ENCODE measurements around the gene STK17B. TPM values are rescaled to one million over a fixed set of nuclear protein-coding genes. Genes with fewer than 3 reads are reported as not detected.

Gene STK17B
- total and polyA plus RNA-seq, 2 of the 8 experiments (the other 6 are each of a cell fraction or from before 2014, with no cell fraction given): 1.8 to 10.5 TPM

DNA sequence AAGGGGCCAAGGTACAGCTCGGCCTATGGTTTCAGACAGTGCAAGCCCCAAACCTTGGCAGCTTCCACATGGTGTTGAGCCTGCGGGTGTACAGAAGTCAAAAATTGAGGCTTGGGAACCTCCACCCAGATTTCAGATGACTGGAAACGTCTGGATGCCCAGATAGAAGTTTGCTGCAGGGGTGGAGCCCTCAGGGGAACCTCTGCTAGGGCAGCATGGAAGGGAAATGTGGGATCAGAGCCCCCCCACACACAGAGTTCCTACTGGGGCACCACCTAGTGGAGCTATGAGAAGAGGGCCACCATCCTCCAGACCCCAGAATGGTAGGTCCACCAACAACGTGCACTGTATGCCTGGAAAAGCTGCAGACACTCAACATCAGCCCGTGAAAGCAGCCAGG, 87.8 kb downstream of the STK17B start:
- peaks cover 5 to 18% of the 10 kb centered on the region in 2 experiments for H3K9me3 ChIP-seq (ENCODE audit: insufficient read depth in 2 of 2, low read depth in 1 of 2, low read length in 1 of 2)
- H3K4me1 ChIP-seq (replicated peaks in 1 of 4; ENCODE audit: control insufficient read depth in 3 of 4, insufficient read depth in 4 of 4, low read length in 3 of 4): no peaks in the 10 kb centered on the region; a peak in 1 of 7 replicates
- TF ChIP-seq TCF12 (IDR thresholded peaks at IDR 0.05; ENCODE audit: low read depth, low read length): no peak
- TF ChIP-seq PHF8 (conservative IDR thresholded peaks at IDR 0.05; ENCODE audit: low read depth, low read length): no peak
- TF ChIP-seq KDM4A (IDR thresholded peaks at IDR 0.05; ENCODE audit: low read depth, low read length, severe bottlenecking): no peak
- TF ChIP-seq POLR2A (IDR thresholded peaks at IDR 0.05; ENCODE audit: control extremely low read depth in 1 of 2, low read depth in 2 of 2, low read length in 2 of 2): no peak
- H4K5ac ChIP-seq (ENCODE audit: insufficient read length, low read depth, low read length): no peak overlapping the region
- no peak overlapping the region for H3K9ac ChIP-seq (replicated peaks in 1 of 4; ENCODE audit: extremely low read depth in 1 of 4, low read depth in 3 of 4, low read length in 3 of 4)
- no peak overlapping the region for H3K4ac ChIP-seq (replicated peaks; ENCODE audit: insufficient read length, low read depth, low read length)
- H3K27me3 ChIP-seq (replicated peaks in 1 of 4; ENCODE audit: control insufficient read depth in 3 of 4, extremely low read depth in 1 of 4, insufficient read depth in 3 of 4, low read length in 3 of 4): no peaks in the 10 kb centered on the region
- H3K18ac ChIP-seq (ENCODE audit: extremely low read depth, low read length): no peak overlapping the region
- no peak overlapping the region for H2BK15ac ChIP-seq (ENCODE audit: low read length)
- no peaks in the 10 kb centered on the region for H3K23me2 ChIP-seq (ENCODE audit: low read depth, low read length)
- no peaks in the 10 kb centered on the region for H3K79me1 ChIP-seq (ENCODE audit: low read depth, low read length)
- no peak for FAIRE-seq
- DNase-seq (ENCODE audit: low read depth in 1 of 2, low spot score in 2 of 2): no peak
- H2BK20ac ChIP-seq (ENCODE audit: low read length): no peak overlapping the region
- ChIA-PET POLR2A (ENCODE audit: partially characterized antibody) (no interaction called here), CTCF (ENCODE audit: partially characterized antibody) (interaction anchor here (1.2 kb wide), 2 partner anchors 25 to 193 kb away, joined by 3 to 5 read pairs; no protein-coding TSS in a partner anchor)
- no peak overlapping the region for H3K27ac ChIP-seq (ENCODE audit: low read depth, low read length)
- no peak overlapping the region for H2BK12ac ChIP-seq (ENCODE audit: low read depth, low read length)
- no peaks in the 10 kb centered on the region for H3K79me2 ChIP-seq (ENCODE audit: control insufficient read depth in 1 of 2, insufficient read depth in 2 of 2, low read length in 2 of 2)
- H4K91ac ChIP-seq (replicated peaks; ENCODE audit: insufficient read length, low read length): no peak overlapping the region
- no peak overlapping the region for H3K4me2 ChIP-seq (ENCODE audit: insufficient read depth in 1 of 2, low read depth in 2 of 2, low read length in 2 of 2)
- H2BK5ac ChIP-seq (ENCODE audit: low read depth, low read length): no peak overlapping the region
- 91% methylated on average over 5 of the region's 5 CpGs; no CpG with 5 or more reads in 1 of the 2 experiments for WGBS, 2 experiments (ENCODE audit: extremely low coverage in 1 of 2, insufficient coverage in 1 of 2, insufficient read length in 1 of 2, insufficient replicate concordance in 2 of 2, low coverage in 1 of 2, low lambda C conversion rate in 2 of 2, missing lambda C conversion rate in 1 of 2)
- H2BK120ac ChIP-seq (replicated peaks; ENCODE audit: low read depth, low read length): no peak overlapping the region
- H3K56ac ChIP-seq (replicated peaks; ENCODE audit: insufficient read length, low read depth, low read length): no peak overlapping the region
- no peaks in the 10 kb centered on the region for H4K20me1 ChIP-seq (replicated peaks in 1 of 2; ENCODE audit: control insufficient read depth in 1 of 2, insufficient read depth in 2 of 2, low read length in 2 of 2)
- H3K4me3 ChIP-seq (ENCODE audit: extremely low read depth in 1 of 4, insufficient read depth in 2 of 4, low read depth in 3 of 4, low read length in 4 of 4): no peak overlapping the region
- no peak overlapping the region for H4K8ac ChIP-seq (ENCODE audit: extremely low read depth, insufficient read depth, low read length)
- no peak overlapping the region for H2AFZ ChIP-seq (ENCODE audit: low read length)
- H2AK5ac ChIP-seq (ENCODE audit: low read depth, low read length): no peak overlapping the region
- no peaks in the 10 kb centered on the region; a peak in 1 of 8 replicates for H3K36me3 ChIP-seq (ENCODE audit: control insufficient read depth in 2 of 4, insufficient read depth in 4 of 4, low read length in 3 of 4)
- H3K23ac ChIP-seq (ENCODE audit: insufficient read length): no peak overlapping the region
- no peak overlapping the region for H3K14ac ChIP-seq (ENCODE audit: insufficient read length)

Other genes starting within 250 kb of the STK17B start
- gene DNAH7, start 102.7 kb downstream of the STK17B start, total RNA-seq (2021; fragmentation: NEBNext Ultra II Directional; extraction: Animal tissue kit (Norgen Biotek cat#: 25700)): 0.07 and 0.21 TPM in 2 replicates
- 0.08 TPM in 2 replicates for gene DNAH7, start 102.7 kb downstream of the STK17B start, polyA plus RNA-seq (2011; rRNA removed)

Data from H1 (cell line).